Measurements from ENCODE around the gene PNKP.

Gene PNKP

GRCh38 chr19:49844138-49845095 is 23.0 kb downstream of the PNKP start:
- no peak for DNase-seq (ENCODE audit: low read depth in 2 of 2)
- no peak for TF ChIP-seq CTCF (IDR thresholded peaks at IDR 0.05; ENCODE audit: low read depth, low read length)
- no peak overlapping the region for H3K4me3 ChIP-seq (replicated peaks in 1 of 2; ENCODE audit: low read depth in 2 of 2, low read length in 2 of 2)

- no peak overlapping the region for H3K4me3 ChIP-seq (replicated peaks in 1 of 2; ENCODE audit: low read depth in 2 of 2, low read length in 2 of 2)
- TF ChIP-seq CTCF (IDR thresholded peaks at IDR 0.05; ENCODE audit: low read depth, low read length), result no peak
- DNase-seq (ENCODE audit: low read depth in 2 of 2), result no peak
Measured at GRCh38 chr19:49843265-49843664, 24.1 kb downstream of the PNKP start.

GRCh38 chr19:49840736-49841249 is 26.6 kb downstream of the PNKP start:
- no peak overlapping the region for H3K4me3 ChIP-seq (replicated peaks in 1 of 2; ENCODE audit: low read depth in 2 of 2, low read length in 2 of 2)
- TF ChIP-seq CTCF (IDR thresholded peaks at IDR 0.05; ENCODE audit: low read depth, low read length), result no peak
- DNase-seq (ENCODE audit: low read depth in 2 of 2), result no peak

- H3K4me3 ChIP-seq (replicated peaks in 1 of 2; ENCODE audit: low read depth in 2 of 2, low read length in 2 of 2), result no peak overlapping the region
- TF ChIP-seq CTCF (IDR thresholded peaks at IDR 0.05; ENCODE audit: low read depth, low read length), result no peak
- no peak for DNase-seq (ENCODE audit: low read depth in 2 of 2)
Measured at GRCh38 chr19:49840321-49840720, 27.1 kb downstream of the PNKP start.

GRCh38 chr19:49839713-49840112 is 27.7 kb downstream of the PNKP start:
- TF ChIP-seq CTCF (IDR thresholded peaks at IDR 0.05; ENCODE audit: low read depth, low read length), result no peak
- DNase-seq (ENCODE audit: low read depth in 2 of 2), result no peak
- H3K4me3 ChIP-seq (replicated peaks in 1 of 2; ENCODE audit: low read depth in 2 of 2, low read length in 2 of 2), result no peak overlapping the region

GRCh38 chr19:49838885-49839588 is 28.3 kb downstream of the PNKP start:
- no peak overlapping the region for H3K4me3 ChIP-seq (replicated peaks in 1 of 2; ENCODE audit: low read depth in 2 of 2, low read length in 2 of 2)
- TF ChIP-seq CTCF (IDR thresholded peaks at IDR 0.05; ENCODE audit: low read depth, low read length), result no peak
- DNase-seq (ENCODE audit: low read depth in 2 of 2), result no peak

All from cardiac fibroblast (primary cell).